Measurements from ENCODE around the gene TMPRSS4.

TMPRSS4 gene

GRCh38 chr11:118050208-118050891 is 26.5 kb upstream of the TMPRSS4 start:
- no peak for FAIRE-seq
- no peak for DNase-seq (ENCODE audit: insufficient read length, low spot score)
- TF ChIP-seq POLR2A (IDR thresholded peaks at IDR 0.05; ENCODE audit: low read depth, low read length): no peak

- FAIRE-seq (no peak), DNase-seq (ENCODE audit: insufficient read length, low spot score) (no peak)
- TF ChIP-seq POLR2A (IDR thresholded peaks at IDR 0.05; ENCODE audit: low read depth, low read length): no peak
Observed at GRCh38 chr11:118051136-118051610, 25.7 kb upstream of the TMPRSS4 start.

GRCh38 chr11:118051611-118052461 is 25.0 kb upstream of the TMPRSS4 start:
- DNase-seq (ENCODE audit: insufficient read length, low spot score): no peak
- FAIRE-seq: no peak
- TF ChIP-seq POLR2A (IDR thresholded peaks at IDR 0.05; ENCODE audit: low read depth, low read length): no peak

GRCh38 chr11:118052581-118053206 is 24.2 kb upstream of the TMPRSS4 start:
- FAIRE-seq: no peak
- TF ChIP-seq POLR2A (IDR thresholded peaks at IDR 0.05; ENCODE audit: low read depth, low read length): no peak

GRCh38 chr11:118054712-118055640 is 21.9 kb upstream of the TMPRSS4 start:
- DNase-seq (ENCODE audit: insufficient read length, low spot score) (no peak), FAIRE-seq (no peak)
- no peak for TF ChIP-seq POLR2A (IDR thresholded peaks at IDR 0.05; ENCODE audit: low read depth, low read length)

More at GRCh38 chr11:118052581-118053206, 24.2 kb upstream of the TMPRSS4 start:
- DNase-seq (ENCODE audit: insufficient read length, low spot score): no peak

GRCh38 chr11:118055966-118056365 is 20.9 kb upstream of the TMPRSS4 start:
- DNase-seq (ENCODE audit: insufficient read length, low spot score): no peak
- no peak for FAIRE-seq
- TF ChIP-seq POLR2A (IDR thresholded peaks at IDR 0.05; ENCODE audit: low read depth, low read length): no peak

GRCh38 chr11:118056806-118057205 is 20.1 kb upstream of the TMPRSS4 start:
- DNase-seq (ENCODE audit: insufficient read length, low spot score) (no peak), FAIRE-seq (no peak)
- no peak for TF ChIP-seq POLR2A (IDR thresholded peaks at IDR 0.05; ENCODE audit: low read depth, low read length)

- no peak for TF ChIP-seq POLR2A (IDR thresholded peaks at IDR 0.05; ENCODE audit: low read depth, low read length)
- no peak for FAIRE-seq
- DNase-seq (ENCODE audit: insufficient read length, low spot score): no peak
Observed at GRCh38 chr11:118057251-118058145, 19.4 kb upstream of the TMPRSS4 start.

- DNase-seq (ENCODE audit: insufficient read length, low spot score) (no peak), FAIRE-seq (no peak)
- no peak for TF ChIP-seq POLR2A (IDR thresholded peaks at IDR 0.05; ENCODE audit: low read depth, low read length)
Observed at GRCh38 chr11:118058311-118059245, 18.3 kb upstream of the TMPRSS4 start.

GRCh38 chr11:118059246-118059940 is 17.5 kb upstream of the TMPRSS4 start:
- TF ChIP-seq POLR2A (IDR thresholded peaks at IDR 0.05; ENCODE audit: low read depth, low read length): no peak
- DNase-seq (ENCODE audit: insufficient read length, low spot score): no peak
- no peak for FAIRE-seq
